ENCODE measurements around the gene ZNF451.
"Not testable (repeated sequence)": the region's sequence is repeated elsewhere in the genome, so short reads cannot be mapped to it uniquely, and the experiment has no call there.

The ZNF451 gene

GRCh38 chr6:57089265-57089664, 723 bp upstream of the ZNF451 start:
- DNase-seq (ENCODE audit: low read depth, low spot score), result no peak
- POLR2A ChIA-PET, result interaction anchor here (0.7 kb wide), 1 partner anchor 83 kb away, joined by 4 read pairs; the partner anchor contains the start of gene BAG2
- no peak for TF ChIP-seq CTCF (IDR thresholded peaks at IDR 0.05; ENCODE audit: insufficient read depth, low read length, missing control alignments)
- H3K4me3 ChIP-seq (ENCODE audit: low read depth, low read length), result no peak overlapping the region
- CTCF ChIA-PET, result interaction anchor here (0.7 to 1.2 kb wide), 4 partner anchors 179 to 228 kb away, joined by 3 to 4 read pairs (median 3); partner anchors contain the start of gene PRIM2

GRCh38 chr6:57090458-57091067, 575 bp downstream of the ZNF451 start:
- DNase-seq (ENCODE audit: low read depth, low spot score); CTCF ChIA-PET; POLR2A ChIA-PET; H3K4me3 ChIP-seq (ENCODE audit: low read depth, low read length): not testable (repeated sequence)

- DNase-seq (ENCODE audit: low read depth, low spot score); POLR2A ChIA-PET: not testable (repeated sequence)
- CTCF ChIA-PET, result interaction anchor here (1.3 kb wide), 1 partner anchor 70 kb away, joined by 3 read pairs; no protein-coding TSS in a partner anchor
- H3K4me3 ChIP-seq (ENCODE audit: low read depth, low read length), result peak overlapping the region; percentile 6
Measured at GRCh38 chr6:57091375-57091774, 1.4 kb downstream of the ZNF451 start.

- no peak for TF ChIP-seq CTCF (IDR thresholded peaks at IDR 0.05; ENCODE audit: insufficient read depth, low read length, missing control alignments)
- ChIA-PET POLR2A (interaction anchor here (0.6 kb wide), 1 partner anchor 16 kb away, joined by 3 read pairs; no protein-coding TSS in a partner anchor), CTCF (interaction anchor here (0.6 to 1.7 kb wide), 4 partner anchors 9 to 229 kb away, joined by 3 to 5 read pairs (median 4); no protein-coding TSS in a partner anchor)
- DNase-seq (ENCODE audit: low read depth, low spot score), result no peak
- H3K4me3 ChIP-seq (ENCODE audit: low read depth, low read length), result no peak overlapping the region
Measured at GRCh38 chr6:57094689-57095088, 4.7 kb downstream of the ZNF451 start.

GRCh38 chr6:57097596-57097995, 7.6 kb downstream of the ZNF451 start:
- ChIA-PET POLR2A (no interaction called here), CTCF (interaction anchor here (0.9 to 1.0 kb wide), 2 partner anchors 216 to 219 kb away, joined by 3 to 5 read pairs; no protein-coding TSS in a partner anchor)
- H3K4me3 ChIP-seq (ENCODE audit: low read depth, low read length), result no peak overlapping the region
- no peak for TF ChIP-seq CTCF (IDR thresholded peaks at IDR 0.05; ENCODE audit: insufficient read depth, low read length, missing control alignments)
- no peak for DNase-seq (ENCODE audit: low read depth, low spot score)

- ChIA-PET POLR2A (no interaction called here), CTCF (interaction anchor here (0.5 to 1.8 kb wide), 5 partner anchors 8 to 225 kb away, joined by 3 to 5 read pairs (median 3); no protein-coding TSS in a partner anchor)
- DNase-seq (ENCODE audit: low read depth, low spot score), result no peak
- no peak for TF ChIP-seq CTCF (IDR thresholded peaks at IDR 0.05; ENCODE audit: insufficient read depth, low read length, missing control alignments)
- no peak overlapping the region for H3K4me3 ChIP-seq (ENCODE audit: low read depth, low read length)
Measured at GRCh38 chr6:57102976-57103375, 13.0 kb downstream of the ZNF451 start.

- no peak overlapping the region for H3K4me3 ChIP-seq (ENCODE audit: low read depth, low read length)
- no peak for DNase-seq (ENCODE audit: low read depth, low spot score)
- ChIA-PET POLR2A (no interaction called here), CTCF (interaction anchor here (1.0 to 1.8 kb wide), 2 partner anchors 9 to 10 kb away, joined by 3 to 5 read pairs; no protein-coding TSS in a partner anchor)
- no peak for TF ChIP-seq CTCF (IDR thresholded peaks at IDR 0.05; ENCODE audit: insufficient read depth, low read length, missing control alignments)
Measured at GRCh38 chr6:57104336-57104735, 14.3 kb downstream of the ZNF451 start.
